ENCODE measurements around the gene MT3. TPM values are rescaled to one million over a fixed set of nuclear protein-coding genes. Genes with fewer than 3 reads are reported as not detected.

MT3 gene
- total and polyA plus RNA-seq, 2 of the 13 experiments (the other 11 are each of a cell fraction or from before 2014, with no cell fraction given) = not detected

DNA sequence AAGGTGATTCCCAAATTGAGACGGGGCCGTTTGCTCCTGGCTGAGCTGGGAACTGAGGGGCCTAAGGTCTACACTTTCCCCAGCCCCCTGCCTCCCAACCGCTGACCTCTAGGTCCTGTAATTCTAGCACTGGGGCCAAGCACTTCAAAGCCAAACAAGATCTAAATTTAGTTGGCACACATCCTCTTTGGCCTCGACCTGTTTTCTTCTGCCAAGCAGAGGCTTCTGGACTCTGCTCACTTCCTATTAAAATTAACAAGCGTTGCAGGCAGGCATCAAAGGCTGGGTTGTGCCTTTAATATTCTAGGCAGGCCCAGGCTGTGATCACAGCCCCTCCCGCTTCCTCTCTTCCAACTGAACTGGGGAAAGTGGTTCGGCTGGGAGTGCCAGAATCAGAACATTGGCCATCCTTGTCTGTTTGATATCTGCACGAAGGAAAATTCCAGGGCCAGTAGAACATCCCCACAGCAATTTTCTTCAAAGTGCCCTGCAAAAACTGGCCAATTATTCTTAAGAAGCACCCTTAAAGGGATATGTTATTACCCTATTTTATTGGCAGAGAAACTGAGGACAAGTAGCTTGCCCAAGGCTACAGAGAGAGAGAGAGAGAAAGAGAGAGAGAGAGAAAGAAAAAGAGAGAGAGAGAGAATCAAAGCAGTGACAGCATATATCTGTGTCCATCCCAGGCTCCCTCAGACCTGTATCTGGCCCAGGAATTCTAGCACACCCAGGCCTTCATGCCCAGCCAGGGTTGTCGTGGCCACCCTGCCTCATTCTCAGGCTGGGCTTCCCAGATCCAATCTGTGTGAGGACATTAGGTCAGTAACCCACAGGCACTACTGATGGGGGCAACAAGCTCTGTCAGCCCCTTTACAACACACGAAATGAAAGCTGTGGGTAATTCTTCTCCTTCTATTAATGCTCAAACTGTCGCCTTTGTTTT lies 37.3 kb upstream of the MT3 start (continued):
- TF ChIP-seq ZNF484 (CRISPR knock-in tag; IDR thresholded peaks at IDR 0.05; ENCODE audit: borderline replicate concordance, low read depth) = no peak
- TF ChIP-seq ZNF160 (CRISPR knock-in tag; IDR thresholded peaks at IDR 0.05) = no peak
- no peak for TF ChIP-seq SRSF1 (optimal IDR thresholded peaks at IDR 0.05; ENCODE audit: low read depth, low read length)
- TF ChIP-seq, protein P1, sequence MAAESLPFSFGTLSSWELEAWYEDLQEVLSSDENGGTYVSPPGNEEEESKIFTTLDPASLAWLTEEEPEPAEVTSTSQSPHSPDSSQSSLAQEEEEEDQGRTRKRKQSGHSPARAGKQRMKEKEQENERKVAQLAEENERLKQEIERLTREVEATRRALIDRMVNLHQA (CRISPR knock-in tag; IDR thresholded peaks at IDR 0.05) = no peak
- no peak for TF ChIP-seq ZNF746 (CRISPR knock-in tag; IDR thresholded peaks at IDR 0.05)
- no peak for TF ChIP-seq YEATS2 (CRISPR knock-in tag; IDR thresholded peaks at IDR 0.05; ENCODE audit: borderline replicate concordance)
- TF ChIP-seq SP1 (IDR thresholded peaks at IDR 0.05) = no peak
- TF ChIP-seq SP1 (CRISPR knock-in tag; IDR thresholded peaks at IDR 0.05) = no peak
- TF ChIP-seq TSC22D2 (CRISPR knock-in tag; IDR thresholded peaks at IDR 0.05; ENCODE audit: borderline replicate concordance) = no peak
- TF ChIP-seq ZNF234 (CRISPR knock-in tag; conservative IDR thresholded peaks at IDR 0.05) = no peak
- TF ChIP-seq ZNF841 (CRISPR knock-in tag; IDR thresholded peaks at IDR 0.05; ENCODE audit: borderline replicate concordance) = no peak
- TF ChIP-seq IRF2 (CRISPR knock-in tag; IDR thresholded peaks at IDR 0.05) = peak; percentile 61
- TF ChIP-seq, protein P2, sequence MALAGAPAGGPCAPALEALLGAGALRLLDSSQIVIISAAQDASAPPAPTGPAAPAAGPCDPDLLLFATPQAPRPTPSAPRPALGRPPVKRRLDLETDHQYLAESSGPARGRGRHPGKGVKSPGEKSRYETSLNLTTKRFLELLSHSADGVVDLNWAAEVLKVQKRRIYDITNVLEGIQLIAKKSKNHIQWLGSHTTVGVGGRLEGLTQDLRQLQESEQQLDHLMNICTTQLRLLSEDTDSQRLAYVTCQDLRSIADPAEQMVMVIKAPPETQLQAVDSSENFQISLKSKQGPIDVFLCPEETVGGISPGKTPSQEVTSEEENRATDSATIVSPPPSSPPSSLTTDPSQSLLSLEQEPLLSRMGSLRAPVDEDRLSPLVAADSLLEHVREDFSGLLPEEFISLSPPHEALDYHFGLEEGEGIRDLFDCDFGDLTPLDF (CRISPR knock-in tag; IDR thresholded peaks at IDR 0.05) = no peak
- TF ChIP-seq, protein P3, sequence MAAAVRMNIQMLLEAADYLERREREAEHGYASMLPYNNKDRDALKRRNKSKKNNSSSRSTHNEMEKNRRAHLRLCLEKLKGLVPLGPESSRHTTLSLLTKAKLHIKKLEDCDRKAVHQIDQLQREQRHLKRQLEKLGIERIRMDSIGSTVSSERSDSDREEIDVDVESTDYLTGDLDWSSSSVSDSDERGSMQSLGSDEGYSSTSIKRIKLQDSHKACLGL (CRISPR knock-in tag; IDR thresholded peaks at IDR 0.05) = no peak
- no peak; the same call in 1 of the 2 replicates for TF ChIP-seq ARNT2 (CRISPR knock-in tag; IDR thresholded peaks at IDR 0.05; ENCODE audit: low read depth)
- no peak for TF ChIP-seq ZNF331 (CRISPR knock-in tag; IDR thresholded peaks at IDR 0.05)
- no peak for TF ChIP-seq ZBTB1 (CRISPR knock-in tag; IDR thresholded peaks at IDR 0.05; ENCODE audit: borderline replicate concordance)
- no peak for TF ChIP-seq TEAD2 (CRISPR knock-in tag; IDR thresholded peaks at IDR 0.05)
- no peak for TF ChIP-seq ZNF703 (CRISPR knock-in tag; IDR thresholded peaks at IDR 0.05; ENCODE audit: borderline replicate concordance)
- peak; percentile 84 for TF ChIP-seq ZNF629 (CRISPR knock-in tag; conservative IDR thresholded peaks at IDR 0.05)
- TF ChIP-seq ZNF496 (CRISPR knock-in tag; IDR thresholded peaks at IDR 0.05; ENCODE audit: insufficient replicate concordance) = no peak
- no peak for TF ChIP-seq NFE2L1 (CRISPR knock-in tag; IDR thresholded peaks at IDR 0.05; ENCODE audit: borderline replicate concordance)
- peak; percentile 19; the same call in 1 of the 2 replicates for TF ChIP-seq ZNF232 (CRISPR knock-in tag; IDR thresholded peaks at IDR 0.05; ENCODE audit: borderline replicate concordance)
- no peak for TF ChIP-seq ZNF781 (CRISPR knock-in tag; IDR thresholded peaks at IDR 0.05; ENCODE audit: borderline replicate concordance, not compliant biosample characterization)
- no peak for TF ChIP-seq NFYC (CRISPR knock-in tag; IDR thresholded peaks at IDR 0.05)
- no peak for TF ChIP-seq TMF1 (CRISPR knock-in tag; IDR thresholded peaks at IDR 0.05; ENCODE audit: low read depth)
- no peak for TF ChIP-seq RNF2 (conservative IDR thresholded peaks at IDR 0.05; ENCODE audit: low read depth)
- TF ChIP-seq, protein P4, sequence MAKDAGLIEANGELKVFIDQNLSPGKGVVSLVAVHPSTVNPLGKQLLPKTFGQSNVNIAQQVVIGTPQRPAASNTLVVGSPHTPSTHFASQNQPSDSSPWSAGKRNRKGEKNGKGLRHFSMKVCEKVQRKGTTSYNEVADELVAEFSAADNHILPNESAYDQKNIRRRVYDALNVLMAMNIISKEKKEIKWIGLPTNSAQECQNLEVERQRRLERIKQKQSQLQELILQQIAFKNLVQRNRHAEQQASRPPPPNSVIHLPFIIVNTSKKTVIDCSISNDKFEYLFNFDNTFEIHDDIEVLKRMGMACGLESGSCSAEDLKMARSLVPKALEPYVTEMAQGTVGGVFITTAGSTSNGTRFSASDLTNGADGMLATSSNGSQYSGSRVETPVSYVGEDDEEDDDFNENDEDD (CRISPR knock-in tag; IDR thresholded peaks at IDR 0.05; ENCODE audit: borderline replicate concordance) = no peak; the same call in 1 of the 2 replicates
- TF ChIP-seq ZNF207 (IDR thresholded peaks at IDR 0.05; ENCODE audit: borderline replicate concordance) = no peak

All from HepG2 (cell line).